ENCODE measurements around the gene TXNDC17. TPM values are rescaled to one million over a fixed set of nuclear protein-coding genes. Genes with fewer than 3 reads are reported as not detected.

The TXNDC17 gene
- total RNA-seq, 2 donors from 2014 or later = 52.6 to 90.6 TPM

DNA sequence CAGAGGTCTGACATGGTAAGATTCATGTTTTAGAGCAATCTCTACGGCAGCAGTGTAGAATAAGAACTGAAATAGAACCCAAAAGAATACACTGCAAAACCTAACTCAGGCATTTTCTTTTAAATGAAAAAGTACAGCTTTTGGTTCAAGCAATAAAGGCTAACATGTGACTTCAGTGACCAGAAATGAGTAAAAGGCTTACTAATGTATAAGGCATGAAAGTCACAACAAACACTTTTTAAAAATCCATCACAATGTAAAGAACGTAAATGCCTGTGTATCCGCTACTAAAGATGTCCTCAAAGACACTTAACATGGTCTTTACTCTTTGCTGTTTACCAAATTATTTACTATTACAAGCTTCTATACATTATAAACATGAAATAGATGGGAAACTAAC is 16.9 kb upstream of the TXNDC17 start:
- Histone ChIP-seq H3K9me3 (no peaks in the 10 kb centered on the region), H3K4me1 (ENCODE audit: control insufficient read depth in 1 of 2, low read depth in 2 of 2) (no peaks in the 10 kb centered on the region), H3K4me3 (no peak overlapping the region), H3K36me3 (peaks cover 13% of the 10 kb centered on the region), H3K27me3 (replicated peaks; ENCODE audit: insufficient read depth) (no peaks in the 10 kb centered on the region), H3K27ac (no peak overlapping the region)
- DNase-seq (ENCODE audit: low spot score) (no peak), ATAC-seq (ENCODE audit: insufficient number of reproducible peaks, low FRiP score, low read depth) (no peak)
- TF ChIP-seq, protein P1, sequence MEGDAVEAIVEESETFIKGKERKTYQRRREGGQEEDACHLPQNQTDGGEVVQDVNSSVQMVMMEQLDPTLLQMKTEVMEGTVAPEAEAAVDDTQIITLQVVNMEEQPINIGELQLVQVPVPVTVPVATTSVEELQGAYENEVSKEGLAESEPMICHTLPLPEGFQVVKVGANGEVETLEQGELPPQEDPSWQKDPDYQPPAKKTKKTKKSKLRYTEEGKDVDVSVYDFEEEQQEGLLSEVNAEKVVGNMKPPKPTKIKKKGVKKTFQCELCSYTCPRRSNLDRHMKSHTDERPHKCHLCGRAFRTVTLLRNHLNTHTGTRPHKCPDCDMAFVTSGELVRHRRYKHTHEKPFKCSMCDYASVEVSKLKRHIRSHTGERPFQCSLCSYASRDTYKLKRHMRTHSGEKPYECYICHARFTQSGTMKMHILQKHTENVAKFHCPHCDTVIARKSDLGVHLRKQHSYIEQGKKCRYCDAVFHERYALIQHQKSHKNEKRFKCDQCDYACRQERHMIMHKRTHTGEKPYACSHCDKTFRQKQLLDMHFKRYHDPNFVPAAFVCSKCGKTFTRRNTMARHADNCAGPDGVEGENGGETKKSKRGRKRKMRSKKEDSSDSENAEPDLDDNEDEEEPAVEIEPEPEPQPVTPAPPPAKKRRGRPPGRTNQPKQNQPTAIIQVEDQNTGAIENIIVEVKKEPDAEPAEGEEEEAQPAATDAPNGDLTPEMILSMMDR (IDR thresholded peaks at IDR 0.05) = no peak

DNA sequence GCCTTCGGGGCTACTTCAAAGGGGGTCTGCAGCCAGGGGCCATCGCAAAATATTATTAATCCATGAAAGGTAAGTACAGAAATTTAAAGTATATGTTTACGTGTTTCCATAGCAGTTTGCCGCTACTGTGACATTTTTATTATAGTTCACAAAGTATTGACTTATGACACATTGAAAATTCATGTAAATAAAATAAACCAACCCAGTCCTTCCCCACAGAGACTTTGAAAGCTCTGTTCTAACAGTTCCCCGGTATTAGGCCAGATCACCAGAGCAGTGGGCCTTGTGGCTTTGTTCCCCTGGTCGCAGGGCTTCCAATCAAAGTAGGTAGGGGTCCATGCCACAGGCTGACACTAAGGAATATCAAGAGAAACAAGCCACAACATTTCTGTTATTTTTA is 14.2 kb upstream of the TXNDC17 start:
- H3K27ac ChIP-seq = no peak overlapping the region
- TF ChIP-seq, protein P1 (IDR thresholded peaks at IDR 0.05) = no peak
- no peaks in the 10 kb centered on the region for H3K27me3 ChIP-seq (replicated peaks; ENCODE audit: insufficient read depth)
- ATAC-seq (ENCODE audit: insufficient number of reproducible peaks, low FRiP score, low read depth) (no peak), DNase-seq (ENCODE audit: low spot score) (no peak)
- no peaks in the 10 kb centered on the region for H3K9me3 ChIP-seq
- H3K4me3 ChIP-seq = no peak overlapping the region
- H3K36me3 ChIP-seq = peaks cover 10% of the 10 kb centered on the region
- H3K4me1 ChIP-seq (ENCODE audit: control insufficient read depth in 1 of 2, low read depth in 2 of 2) = no peaks in the 10 kb centered on the region

DNA sequence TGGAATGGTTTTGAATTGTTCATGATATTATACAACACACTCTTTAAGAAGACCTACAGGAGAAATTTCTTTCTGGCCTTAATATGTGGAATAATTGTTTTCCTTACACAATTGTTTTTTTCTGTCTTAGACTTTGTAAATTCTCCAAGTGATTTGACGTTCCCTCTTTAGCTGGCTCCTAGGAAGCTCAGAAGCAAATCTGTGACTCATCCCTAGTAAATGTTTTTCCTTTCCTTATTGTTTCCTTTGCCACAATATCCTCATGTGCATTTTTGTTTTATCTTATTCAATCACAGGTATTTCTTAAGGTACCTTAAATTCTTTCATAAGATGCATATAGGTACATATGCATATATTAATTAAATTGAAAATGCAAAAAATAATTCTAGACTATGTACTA is 13.8 kb upstream of the TXNDC17 start:
- DNase-seq (ENCODE audit: low spot score) (no peak), ATAC-seq (ENCODE audit: insufficient number of reproducible peaks, low FRiP score, low read depth) (no peak)
- TF ChIP-seq, protein P1 (IDR thresholded peaks at IDR 0.05) = no peak
- Histone ChIP-seq H3K9me3 (no peaks in the 10 kb centered on the region), H3K27ac (no peak overlapping the region), H3K4me1 (ENCODE audit: control insufficient read depth in 1 of 2, low read depth in 2 of 2) (no peaks in the 10 kb centered on the region), H3K4me3 (no peak overlapping the region), H3K36me3 (peaks cover 10% of the 10 kb centered on the region), H3K27me3 (replicated peaks; ENCODE audit: insufficient read depth) (no peaks in the 10 kb centered on the region)

DNA sequence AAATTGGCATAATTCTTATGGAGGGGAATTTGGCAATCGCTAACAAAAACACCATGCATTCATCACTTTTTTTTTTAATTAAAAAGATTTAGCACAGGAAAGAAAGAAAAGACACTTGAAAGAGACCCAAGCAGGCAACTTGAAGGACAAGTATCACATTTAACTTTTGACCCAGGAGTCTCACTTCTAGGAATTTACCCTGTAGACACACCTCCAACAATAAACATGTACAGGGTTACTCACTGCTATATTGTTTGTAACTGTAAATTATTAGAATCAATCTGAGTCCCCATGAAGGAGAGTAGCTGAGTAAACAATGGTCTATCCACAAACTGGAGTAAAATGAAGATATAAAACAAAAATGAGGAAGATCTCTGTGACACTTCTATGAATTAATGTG is 10.5 kb upstream of the TXNDC17 start:
- DNase-seq (ENCODE audit: low spot score) (no peak), ATAC-seq (ENCODE audit: insufficient number of reproducible peaks, low FRiP score, low read depth) (no peak)
- no peak overlapping the region for H3K27ac ChIP-seq
- no peaks in the 10 kb centered on the region for H3K27me3 ChIP-seq (replicated peaks; ENCODE audit: insufficient read depth)
- H3K9me3 ChIP-seq = no peaks in the 10 kb centered on the region
- H3K36me3 ChIP-seq = peaks cover 10% of the 10 kb centered on the region
- no peak overlapping the region for H3K4me3 ChIP-seq
- TF ChIP-seq, protein P1 (IDR thresholded peaks at IDR 0.05) = no peak
- H3K4me1 ChIP-seq (ENCODE audit: control insufficient read depth in 1 of 2, low read depth in 2 of 2) = no peaks in the 10 kb centered on the region

DNA sequence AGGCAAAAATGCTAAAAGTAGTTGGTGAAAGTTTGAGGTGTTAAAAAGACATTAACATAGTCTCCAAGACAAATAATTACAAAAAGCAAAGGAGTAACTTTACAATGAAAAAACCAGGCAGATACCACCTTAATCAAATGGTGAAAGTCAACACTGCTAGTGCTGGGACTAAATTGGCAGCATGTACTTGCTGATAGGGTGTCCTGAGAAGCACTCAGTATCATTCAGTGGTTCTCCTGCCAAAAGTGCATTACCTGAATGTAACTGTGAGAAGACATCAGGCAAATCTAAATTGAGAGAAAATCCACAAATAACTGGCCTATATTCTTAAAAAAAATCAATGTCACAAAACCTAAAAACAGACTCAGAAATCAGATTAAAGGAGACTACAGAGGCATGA is 8.3 kb upstream of the TXNDC17 start:
- ATAC-seq (ENCODE audit: insufficient number of reproducible peaks, low FRiP score, low read depth) = no peak
- Histone ChIP-seq H3K27ac (no peak overlapping the region), H3K9me3 (no peaks in the 10 kb centered on the region), H3K4me3 (no peak overlapping the region), H3K4me1 (ENCODE audit: control insufficient read depth in 1 of 2, low read depth in 2 of 2) (no peaks in the 10 kb centered on the region), H3K36me3 (peaks cover 7% of the 10 kb centered on the region), H3K27me3 (replicated peaks; ENCODE audit: insufficient read depth) (no peaks in the 10 kb centered on the region)
- TF ChIP-seq, protein P1 (IDR thresholded peaks at IDR 0.05) = no peak
- DNase-seq (ENCODE audit: low spot score) = no peak

Data from thoracic aorta (tissue), 2 donors.